Brain pericyte (primary cell): ENCODE results near the gene TAPBPL.
A peak's percentile ranks its signal among the peaks of the same experiment; 100 is the strongest.
"Not testable (repeated sequence)": the region's sequence is repeated elsewhere in the genome, so short reads cannot be mapped to it uniquely, and the experiment has no call there.

Experiments
- DNase-seq: peaks from one replicate; pipeline ENCODE4 v3.0.0-alpha.2; 2012; ENCODE audit warnings: low read depth, low spot score

TAPBPL gene

GRCh38 chr12:6490673-6491072 is 38.8 kb downstream of the TAPBPL start:
- not testable (repeated sequence) for DNase-seq

GRCh38 chr12:6492838-6493496 is 41.1 kb downstream of the TAPBPL start, which contains the start of gene MRPL51:
Gene MRPL51 (minus strand): TSS chr12:6493262. CDS start chr12:6493136, 126 bp downstream.
- peak; percentile 71 for DNase-seq

- peak; percentile 86 for DNase-seq
Observed at GRCh38 chr12:6493497-6494257, 41.8 kb downstream of the TAPBPL start, which contains the start of gene NCAPD2. Gene NCAPD2 (plus strand): TSS chr12:6494102. CDS start chr12:6495099, 997 bp downstream.

- DNase-seq = no peak
Observed at GRCh38 chr12:6494258-6494743, 42.5 kb downstream of the TAPBPL start.

GRCh38 chr12:6494968-6495367 is 43.1 kb downstream of the TAPBPL start:
- DNase-seq = no peak

- not testable (repeated sequence) for DNase-seq
Observed at GRCh38 chr12:6497291-6497690, 45.4 kb downstream of the TAPBPL start.

DNA sequence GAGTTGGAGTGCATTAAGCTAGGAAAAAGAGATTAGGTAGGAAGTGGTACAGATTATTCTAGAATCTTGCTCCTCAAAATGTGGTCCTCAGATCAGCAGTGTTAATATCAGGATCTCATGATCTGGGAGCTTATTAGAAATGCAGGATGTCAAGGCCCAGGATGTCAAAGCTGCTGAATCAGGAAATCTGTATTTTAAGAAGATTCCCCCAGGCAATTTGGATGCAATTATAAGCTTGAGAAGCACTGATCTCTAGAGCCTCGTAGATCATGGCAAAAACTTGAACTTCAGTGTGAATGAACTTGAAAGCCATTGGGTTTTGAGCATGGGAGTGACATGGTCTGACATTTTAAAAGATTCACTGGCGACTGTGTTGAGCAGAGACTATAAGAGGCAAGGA is 48.6 kb downstream of the TAPBPL start:
- DNase-seq = no peak

- DNase-seq = no peak
Observed at GRCh38 chr12:6507102-6507998, 55.5 kb downstream of the TAPBPL start.

DNA sequence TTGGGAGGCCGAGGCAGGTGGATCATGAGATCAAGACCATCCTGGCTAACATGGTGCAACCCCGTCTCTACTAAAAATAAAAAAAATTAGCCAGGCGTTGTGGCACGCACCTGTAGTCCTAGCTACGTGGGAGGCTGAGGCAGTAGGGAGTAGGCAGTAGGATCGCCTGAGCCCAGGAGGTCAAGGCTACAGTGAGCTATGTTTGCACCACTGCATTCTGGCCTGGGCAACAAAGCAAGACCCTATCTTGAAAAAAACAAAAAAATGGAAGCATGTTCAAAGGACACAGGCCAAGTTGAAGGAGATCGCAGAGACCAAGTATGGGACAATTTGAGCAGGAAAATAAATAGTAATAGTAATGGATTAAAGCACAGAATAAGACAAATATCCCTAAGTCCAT is 56.2 kb downstream of the TAPBPL start:
- no peak for DNase-seq
